SU-DHL-6 (cell line): Measurements from ENCODE around the gene CD300E.

ENCODE experiments used
- H2AFZ ChIP-seq: fragments of 200-600 bp; sonication (generic); 2 replicates; pipeline ENCODE4 v1.6.1; 2014; ENCODE audit warnings: low read depth, mild to moderate bottlenecking, moderate library complexity, mixed read lengths, antibody characterized with exemption, low read length; ENCODE audit not compliant: severe bottlenecking
- H3F3A ChIP-seq: fragments of 200-600 bp; shearing (Covaris generic); 2 replicates; pipeline ENCODE4 v1.6.0; 2016; ENCODE audit warnings: antibody characterized with exemption, mild to moderate bottlenecking; ENCODE audit not compliant: insufficient read depth
- H3K27ac ChIP-seq: fragments of 200-600 bp; sonication (generic); 2 replicates; pipeline ENCODE4 v1.5.1; 2016; ENCODE audit warnings: low read depth, mild to moderate bottlenecking, low read length, moderate library complexity, mixed read lengths
- H3K27me3 ChIP-seq: fragments of 200-600 bp; sonication (generic), shearing (Covaris generic); 2 replicates; pipeline ENCODE4 v1.6.0; 2014; ENCODE audit warnings: mild to moderate bottlenecking, low read length
- H3K36me3 ChIP-seq: fragments of 200-600 bp; sonication (generic); 2 replicates; pipeline ENCODE4 v1.6.1; 2014; ENCODE audit warnings: mild to moderate bottlenecking, low read length, mixed read lengths
- H3K4me2 ChIP-seq: fragments of 300-600, 200-600 bp; shearing (Covaris generic), sonication (generic); 2 replicates; pipeline ENCODE4 v1.6.0; 2014; ENCODE audit warnings: low read length, low read depth, mild to moderate bottlenecking; ENCODE audit not compliant: poor library complexity, severe bottlenecking
- H3K4me3 ChIP-seq: fragments of 200-600 bp; sonication (generic); 2 replicates; pipeline ENCODE4 v1.5.1; 2014; ENCODE audit warnings: antibody characterized with exemption, low read length, mild to moderate bottlenecking, mixed read lengths; ENCODE audit not compliant: insufficient read depth, poor library complexity, severe bottlenecking
- H3K79me2 ChIP-seq: fragments of 200-600 bp; sonication (generic); 2 replicates; pipeline ENCODE4 v1.6.1; 2014; ENCODE audit warnings: mild to moderate bottlenecking, low read length, moderate library complexity; ENCODE audit not compliant: insufficient read depth
- H3K9ac ChIP-seq: fragments of 200-600 bp; sonication (generic); 2 replicates; pipeline ENCODE4 v1.7.0; 2014; ENCODE audit warnings: mild to moderate bottlenecking, low read length
- H3K9me2 ChIP-seq: fragments of 200-600 bp; sonication (generic); replicated peaks from 2 replicates; pipeline ENCODE4 v1.6.1; 2014; ENCODE audit warnings: low read length; ENCODE audit not compliant: insufficient read depth
- H3K9me3 ChIP-seq: fragments of 200-600 bp; sonication (generic); 2 replicates; pipeline ENCODE4 v1.6.1; 2014; ENCODE audit warnings: low read length, mixed read lengths; ENCODE audit not compliant: insufficient read depth
- H4K20me1 ChIP-seq: fragments of 200-600 bp; sonication (generic); 2 replicates; pipeline ENCODE4 v1.6.1; 2014; ENCODE audit warnings: low read depth, mild to moderate bottlenecking, antibody characterized with exemption, low read length, moderate library complexity, mixed read lengths
- CTCF ChIP-seq: fragments of 200-600 bp; sonication (generic); IDR thresholded peaks from one replicate; pipeline ENCODE4 v1.5.1; 2017; ENCODE audit warnings: antibody characterized with exemption, mild to moderate bottlenecking, low read length, moderate library complexity; ENCODE audit not compliant: insufficient read depth, poor library complexity, severe bottlenecking
- EZH2phosphoT487 ChIP-seq: fragments of 200-600 bp; sonication (generic), shearing (Covaris generic); conservative IDR thresholded peaks from 2 replicates; pipeline ENCODE4 v1.6.1; 2018; ENCODE audit warnings: mild to moderate bottlenecking, antibody characterized with exemption, low read length, moderate library complexity, mixed read lengths

Gene CD300E

GRCh38 chr17:74641224-74641957, 17.9 kb upstream of the CD300E start:
- Histone ChIP-seq H3K9me3 (no peaks in the 10 kb centered on the region), H3F3A (no peaks in the 10 kb centered on the region), H3K79me2 (no peaks in the 10 kb centered on the region), H3K4me2 (no peak overlapping the region), H3K27ac (no peak overlapping the region), H3K4me3 (no peak overlapping the region), H4K20me1 (no peaks in the 10 kb centered on the region), H3K9ac (no peak overlapping the region), H3K27me3 (no peaks in the 10 kb centered on the region), H3K9me2 (no peaks in the 10 kb centered on the region), H3K36me3 (no peaks in the 10 kb centered on the region), H2AFZ (no peak overlapping the region)
- TF ChIP-seq EZH2phosphoT487: no peak
- no peak for TF ChIP-seq CTCF

GRCh38 chr17:74639704-74640151, 16.2 kb upstream of the CD300E start:
- no peaks in the 10 kb centered on the region for H3K36me3 ChIP-seq
- H3K4me3 ChIP-seq: no peak overlapping the region
- H2AFZ ChIP-seq: no peak overlapping the region
- H3K9me2 ChIP-seq: no peaks in the 10 kb centered on the region
- H3F3A ChIP-seq: no peaks in the 10 kb centered on the region
- H3K4me2 ChIP-seq: no peak overlapping the region
- no peak for TF ChIP-seq EZH2phosphoT487
- TF ChIP-seq CTCF: no peak
- no peaks in the 10 kb centered on the region for H3K79me2 ChIP-seq
- H3K9me3 ChIP-seq: no peaks in the 10 kb centered on the region
- no peaks in the 10 kb centered on the region for H4K20me1 ChIP-seq
- H3K27me3 ChIP-seq: no peaks in the 10 kb centered on the region
- H3K27ac ChIP-seq: no peak overlapping the region
- H3K9ac ChIP-seq: no peak overlapping the region

- no peak overlapping the region for H3K4me2 ChIP-seq
- no peaks in the 10 kb centered on the region for H3K36me3 ChIP-seq
- no peaks in the 10 kb centered on the region for H3K9me3 ChIP-seq
- H3K79me2 ChIP-seq: no peaks in the 10 kb centered on the region
- no peaks in the 10 kb centered on the region for H4K20me1 ChIP-seq
- H2AFZ ChIP-seq: no peak overlapping the region
- H3K9ac ChIP-seq: no peak overlapping the region
- no peaks in the 10 kb centered on the region for H3K9me2 ChIP-seq
- no peaks in the 10 kb centered on the region for H3K27me3 ChIP-seq
- H3K4me3 ChIP-seq: no peak overlapping the region
- H3F3A ChIP-seq: no peaks in the 10 kb centered on the region
- no peak for TF ChIP-seq CTCF
- no peak overlapping the region for H3K27ac ChIP-seq
These were observed 14.4 kb upstream of the CD300E start for GRCh38 chr17:74637926-74638325.
